ENCODE results near the gene GCSH. TPM values are rescaled to one million over a fixed set of nuclear protein-coding genes. Genes with fewer than 3 reads are reported as not detected.

The GCSH gene
- total RNA-seq, 1 donor from 2014 or later: 14.7 TPM

- intact Hi-C loops (cut with DNase I): no loop called here
- Histone ChIP-seq H3K4me1 (no peaks in the 10 kb centered on the region), H3K4me3 (no peak overlapping the region), H3K27ac (no peak overlapping the region), H3K27me3 (ENCODE audit: low read depth) (no peaks in the 10 kb centered on the region), H3K9me3 (no peaks in the 10 kb centered on the region), H3K36me3 (peaks cover 5% of the 10 kb centered on the region)
- no peak for DNase-seq
- no peak for TF ChIP-seq CTCF (IDR thresholded peaks at IDR 0.05)
- no peak for ATAC-seq
Observed at GRCh38 chr16:81088836-81089235, 7.4 kb downstream of the GCSH start.

DNA sequence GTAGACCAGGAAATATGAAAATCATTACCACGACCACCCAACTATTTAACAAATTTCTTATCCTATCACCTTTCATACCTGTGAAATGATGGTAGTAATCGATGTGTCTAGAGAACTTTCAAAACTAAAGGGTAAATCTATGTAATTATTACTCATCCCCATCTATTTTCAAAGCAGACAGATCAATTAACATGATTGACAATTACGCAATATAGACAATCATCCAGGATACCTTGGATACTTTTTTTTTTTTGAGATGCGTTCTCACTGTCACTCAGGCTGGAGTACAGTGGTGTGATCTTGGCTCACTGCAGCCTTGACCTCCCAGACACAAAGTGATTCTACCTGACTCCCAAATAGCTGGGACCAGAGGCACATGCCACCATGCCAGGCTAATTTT, 15.2 kb downstream of the GCSH start:
- intact Hi-C loops (cut with DNase I): no loop called here
- TF ChIP-seq CTCF (IDR thresholded peaks at IDR 0.05): no peak
- H3K4me1 ChIP-seq: peaks cover 11% of the 10 kb centered on the region
- no peaks in the 10 kb centered on the region for H3K27me3 ChIP-seq (ENCODE audit: low read depth)
- H3K27ac ChIP-seq: no peak overlapping the region
- DNase-seq: no peak
- ATAC-seq: no peak
- no peak overlapping the region for H3K4me3 ChIP-seq
- H3K9me3 ChIP-seq: no peaks in the 10 kb centered on the region
- H3K36me3 ChIP-seq: peaks cover 5% of the 10 kb centered on the region

DNA sequence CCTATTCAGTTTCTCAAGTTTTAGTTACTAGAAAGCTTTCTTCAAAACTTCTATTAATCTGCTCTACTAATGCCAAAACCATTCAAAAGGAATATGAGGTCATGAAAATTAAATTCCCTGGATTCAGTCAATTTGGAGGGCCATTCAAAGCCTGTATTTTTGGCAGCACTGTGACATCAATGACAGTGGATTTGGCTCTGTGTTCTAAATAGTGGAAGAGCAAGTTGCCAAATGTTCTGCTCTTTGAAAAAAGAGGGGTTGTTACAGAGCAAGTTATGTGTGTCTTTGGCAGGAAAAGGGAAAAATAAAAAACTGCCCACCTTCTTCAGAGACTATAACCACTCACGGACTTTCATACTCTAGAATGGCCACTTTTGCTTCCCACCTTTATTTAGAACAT, 16.0 kb downstream of the GCSH start:
- H3K36me3 ChIP-seq: peaks cover 5% of the 10 kb centered on the region
- H3K4me3 ChIP-seq: no peak overlapping the region
- peaks cover 11% of the 10 kb centered on the region for H3K4me1 ChIP-seq
- no peak for TF ChIP-seq CTCF (IDR thresholded peaks at IDR 0.05)
- DNase-seq (no peak), ATAC-seq (no peak)
- intact Hi-C loops (cut with DNase I): no loop called here
- H3K27me3 ChIP-seq (ENCODE audit: low read depth): no peaks in the 10 kb centered on the region
- no peak overlapping the region for H3K27ac ChIP-seq
- no peaks in the 10 kb centered on the region for H3K9me3 ChIP-seq

GRCh38 chr16:81077076-81077940, 18.9 kb downstream of the GCSH start, which contains the start of gene C16orf46:
C16orf46 (minus strand) TSS chr16:81077238; CDS start chr16:81063955, 13,283 bp downstream.
- intact Hi-C loops (cut with DNase I): no loop called here
- Histone ChIP-seq H3K9me3 (no peaks in the 10 kb centered on the region), H3K4me3 (peak within 1 kb of the TSS; percentile 82), H3K27me3 (ENCODE audit: low read depth) (no peaks in the 10 kb centered on the region), H3K36me3 (no peaks in the 10 kb centered on the region), H3K27ac (peak within 1 kb of the TSS; percentile 99), H3K4me1 (peaks cover 11% of the 10 kb centered on the region)
- DNase-seq (peak; percentile 98), ATAC-seq (peak; percentile 99)
- no peak for TF ChIP-seq CTCF (IDR thresholded peaks at IDR 0.05)

DNA sequence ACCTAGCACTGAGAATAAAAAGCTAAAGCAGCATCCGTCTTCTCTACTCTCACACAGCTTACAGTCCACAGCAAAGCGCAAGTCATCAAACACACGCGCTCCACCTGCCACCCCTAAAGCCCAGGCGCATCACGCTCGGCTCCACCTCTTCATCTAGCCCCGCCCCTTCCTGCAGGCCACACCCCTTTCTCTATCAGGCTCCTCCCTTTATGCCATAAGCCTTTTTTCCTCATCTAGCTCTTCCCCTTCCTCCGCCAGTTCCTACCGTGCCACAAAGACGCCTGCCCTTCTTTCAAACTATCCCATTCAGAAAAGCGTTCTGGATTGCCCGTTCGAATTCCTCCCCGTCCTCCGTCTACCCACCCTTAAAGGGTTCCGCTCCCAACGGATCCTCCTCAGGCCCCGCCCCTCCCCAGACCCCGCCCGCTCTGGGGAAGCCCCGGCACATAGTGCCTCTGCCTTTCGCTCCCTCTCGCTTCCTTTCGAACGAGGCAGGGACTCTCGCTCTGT, 19.6 kb downstream of the GCSH start:
- intact Hi-C loops (cut with DNase I): no loop called here
- Histone ChIP-seq H3K27ac (peak overlapping the region; percentile 99), H3K27me3 (ENCODE audit: low read depth) (no peaks in the 10 kb centered on the region), H3K4me1 (peaks cover 11% of the 10 kb centered on the region), H3K36me3 (no peaks in the 10 kb centered on the region), H3K9me3 (no peaks in the 10 kb centered on the region), H3K4me3 (peak overlapping the region; percentile 82)
- TF ChIP-seq CTCF (IDR thresholded peaks at IDR 0.05): no peak
- DNase-seq: peak; percentile 89
- peak; percentile 95 to 96 for ATAC-seq
